Muscle of leg (tissue), 11 donors: ENCODE results near the gene PUDP. TPM values are rescaled to one million over a fixed set of nuclear protein-coding genes. Genes with fewer than 3 reads are reported as not detected.
"Not testable (repeated sequence)": the region's sequence is repeated elsewhere in the genome, so short reads cannot be mapped to it uniquely, and the experiment has no call there.

Experiments used
- DNase-seq: peaks from one replicate; pipeline ENCODE4 v3.0.0; 2013
- H3K27ac ChIP-seq: one replicate; pipeline ENCODE4 v1.5.1; 2013; ENCODE audit warnings: mild to moderate bottlenecking, low read length, control low read depth
- H3K27me3 ChIP-seq: one replicate; pipeline ENCODE4 v1.6.1; 2013; ENCODE audit warnings: low read length; ENCODE audit not compliant: control insufficient read depth, insufficient read depth
- H3K36me3 ChIP-seq: one replicate; pipeline ENCODE4 v1.6.1; 2013; ENCODE audit warnings: low read length; ENCODE audit not compliant: control insufficient read depth, insufficient read depth
- H3K4me1 ChIP-seq: one replicate; pipeline ENCODE4 v1.6.1; 2013; ENCODE audit warnings: low read length; ENCODE audit not compliant: control insufficient read depth, insufficient read depth
- H3K4me3 ChIP-seq: one replicate; pipeline ENCODE4 v1.5.1; 2013; ENCODE audit warnings: low read length, control low read depth
- H3K9me3 ChIP-seq: replicated peaks from 2 replicates; pipeline ENCODE4 v1.6.1; 2013; ENCODE audit warnings: low read depth, low read length; ENCODE audit not compliant: control insufficient read depth
- WGBS: methylation state at CpG from one replicate; pipeline ENCODE4 v1.1.5; 2013; ENCODE audit warnings: missing lambda C conversion rate; ENCODE audit not compliant: insufficient coverage; 5-methylcytosine and 5-hydroxymethylcytosine counted together
- polyA plus RNA-seq, 8 donors: library from polyadenylated mRNA; unstranded; fragments of 120-200 nt; gene quantifications; one replicate each; pipeline versions ENCODE4 v1.2.1 to v1.2.3, GENCODE V29; 2013; ENCODE audit warnings: inconsistent platforms in 1 of 8, low replicate concordance in 1 of 8; ENCODE audit not compliant: insufficient read length in 8 of 8, insufficient read depth in 1 of 8
- total RNA-seq: library from RNA; stranded (reverse); fragments of 120-200 nt; gene quantifications from one replicate; pipeline ENCODE4 v1.2.4, GENCODE V29; 2013

The PUDP gene
- total and polyA plus RNA-seq, 9 donors: 17.4 to 32.6 (median 28.4) TPM

DNA sequence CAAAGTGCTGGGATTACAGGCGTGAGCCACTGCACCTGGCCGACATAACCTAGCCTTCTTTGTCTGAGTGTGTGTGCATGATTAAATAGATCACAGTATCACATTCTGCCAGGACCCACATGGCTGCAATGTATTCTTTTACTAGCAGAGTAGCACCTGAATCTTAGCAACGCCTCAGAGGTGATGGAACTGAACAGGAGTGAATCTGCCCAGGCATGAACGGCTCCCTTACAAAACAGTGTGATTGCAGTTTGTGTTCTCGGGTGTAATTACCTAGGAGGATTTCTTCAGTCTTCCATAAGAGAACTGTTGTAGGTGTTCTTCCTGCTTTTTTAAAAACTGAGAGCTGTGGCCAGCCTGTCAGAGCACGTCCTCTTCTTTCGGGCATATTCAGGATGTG lies 123.1 kb downstream of the PUDP start:
- H3K4me3 ChIP-seq: no peak overlapping the region
- no peaks in the 10 kb centered on the region for H3K9me3 ChIP-seq
- H3K4me1 ChIP-seq: no peaks in the 10 kb centered on the region
- peaks cover 4% of the 10 kb centered on the region for H3K27me3 ChIP-seq
- no peak for DNase-seq
- H3K36me3 ChIP-seq: no peaks in the 10 kb centered on the region
- H3K27ac ChIP-seq: no peak overlapping the region
- 100% methylated on average over 1 of the region's 7 CpGs for WGBS

GRCh38 chrX:7022996-7023395 lies 125.0 kb downstream of the PUDP start:
- WGBS: no CpG with 5 or more reads among the region's 3 CpGs

GRCh38 chrX:7021991-7022390 lies 126.0 kb downstream of the PUDP start:
- H3K4me3 ChIP-seq: no peak overlapping the region
- 89% methylated on average over 4 of the region's 4 CpGs for WGBS
- H3K27me3 ChIP-seq: peaks cover 3% of the 10 kb centered on the region
- no peak overlapping the region for H3K27ac ChIP-seq
- H3K4me1 ChIP-seq: no peaks in the 10 kb centered on the region
- H3K36me3 ChIP-seq: no peaks in the 10 kb centered on the region
- DNase-seq: no peak
- no peaks in the 10 kb centered on the region for H3K9me3 ChIP-seq

More at GRCh38 chrX:7022996-7023395, 125.0 kb downstream of the PUDP start:
- peak; percentile 56 for DNase-seq
- not testable (repeated sequence) for H3K4me3 ChIP-seq, H3K27ac ChIP-seq, H3K36me3 ChIP-seq, H3K4me1 ChIP-seq, H3K9me3 ChIP-seq, H3K27me3 ChIP-seq

DNA sequence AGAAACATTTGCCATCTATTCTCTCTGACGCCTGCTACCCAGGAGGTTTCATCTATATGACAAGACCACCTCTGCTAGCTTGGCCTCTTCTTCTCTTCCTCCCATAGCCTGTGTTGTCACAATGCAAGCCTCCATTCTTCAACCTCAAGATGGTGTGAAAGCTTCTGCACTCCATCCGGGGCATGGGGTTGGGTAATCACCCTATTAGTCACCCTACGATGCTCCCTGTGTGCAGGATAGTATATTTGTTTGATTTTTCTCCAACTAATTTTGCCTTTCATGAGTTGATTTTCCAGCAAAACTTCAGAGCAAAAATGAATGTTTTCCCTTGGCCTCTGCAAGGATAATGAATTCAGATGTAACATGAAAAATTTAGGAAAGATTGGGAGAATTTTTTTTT lies 128.4 kb downstream of the PUDP start:
- WGBS: 83% methylated on average over 1 of the region's 3 CpGs

GRCh38 chrX:7012262-7012834 lies 135.6 kb downstream of the PUDP start:
- H3K27me3 ChIP-seq, DNase-seq, H3K36me3 ChIP-seq, H3K4me3 ChIP-seq, H3K27ac ChIP-seq, H3K4me1 ChIP-seq, H3K9me3 ChIP-seq: not testable (repeated sequence)
- WGBS: 59% methylated on average over 7 of the region's 8 CpGs

More for the DNA sequence above, 128.4 kb downstream of the PUDP start:
- Histone ChIP-seq H3K4me1 (no peaks in the 10 kb centered on the region), H3K9me3 (no peaks in the 10 kb centered on the region), H3K27ac (no peak overlapping the region), H3K27me3 (peaks cover 2% of the 10 kb centered on the region), H3K4me3 (no peak overlapping the region), H3K36me3 (no peaks in the 10 kb centered on the region)
- no peak for DNase-seq

DNA sequence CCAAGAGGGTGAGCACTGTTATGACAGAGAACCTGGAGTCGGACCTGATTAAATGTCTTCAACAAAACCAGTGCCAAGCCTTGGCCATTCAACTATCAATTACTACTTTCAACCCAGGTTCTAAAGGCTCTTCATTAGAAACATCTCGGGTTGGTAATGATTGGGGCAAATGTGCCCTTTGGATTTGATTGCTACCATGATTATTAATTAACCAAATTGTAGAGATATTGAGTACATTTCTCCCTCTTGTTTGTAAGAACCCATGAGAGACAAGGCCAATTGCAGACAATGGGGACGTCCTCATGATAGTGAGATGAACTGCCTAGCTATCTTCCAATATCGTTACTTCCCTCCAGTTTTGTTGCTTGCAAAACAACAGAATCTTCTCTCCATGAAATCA lies 137.1 kb downstream of the PUDP start:
- H3K27me3 ChIP-seq, H3K4me3 ChIP-seq, H3K27ac ChIP-seq, H3K4me1 ChIP-seq, H3K9me3 ChIP-seq, DNase-seq, H3K36me3 ChIP-seq: not testable (repeated sequence)
- WGBS: 80% methylated on average over 1 of the region's 4 CpGs

GRCh38 chrX:7007328-7007727 lies 140.6 kb downstream of the PUDP start:
- not testable (repeated sequence) for H3K36me3 ChIP-seq, H3K9me3 ChIP-seq, H3K4me3 ChIP-seq, H3K27me3 ChIP-seq, DNase-seq, H3K4me1 ChIP-seq, H3K27ac ChIP-seq

Other genes with a start within 250 kb of the PUDP start
- 8.5 TPM for gene STS, start 441 bp downstream of the PUDP start, total RNA-seq
- 10 to 100 TPM in 6 of 8 donors, 1 to 10 TPM in 2; 8.6 to 13.4 (median 11.0) TPM for gene STS, start 441 bp downstream of the PUDP start, polyA plus RNA-seq